Caco-2 (cell line): Measurements from ENCODE around the gene GRIPAP1. TPM values are rescaled to one million over a fixed set of nuclear protein-coding genes. Genes with fewer than 3 reads are reported as not detected.
A peak's percentile ranks its signal among the peaks of the same experiment; 100 is the strongest.

Source experiments
- BruUV-seq: library from RNA; stranded (reverse); fragments of 400-500 nt; replicated peaks from 2 replicates; lab custom pipeline; 2021; lab: Mats Ljungman, UMichigan
- CTCF ChIA-PET: fragments of 300-600 bp; sonication (Branson Sonifier 250); formaldehyde crosslinking; loops from one replicate; lab custom pipeline; 2022; ENCODE audit warnings: antibody characterized with exemption; lab: Charles Lee
- POLR2A ChIA-PET: fragments of 300-600 bp; sonication (Branson Sonifier 250); formaldehyde crosslinking; loops from one replicate; lab custom pipeline; 2022; ENCODE audit warnings: antibody characterized with exemption; lab: Charles Lee
- DNase-seq, 2 experiments: peaks; one replicate each; pipeline versions ENCODE4 v3.0.0 to v3.0.0-alpha.2; 2020 to 2022
- H3K27me3 ChIP-seq: replicated peaks from 2 replicates; pipeline ENCODE4 v1.6.0; 2011; ENCODE audit warnings: low read length; ENCODE audit not compliant: control insufficient read depth, insufficient read depth
- H3K36me3 ChIP-seq: 2 replicates; pipeline ENCODE4 v1.5.1; 2011; ENCODE audit warnings: low read length; ENCODE audit not compliant: control insufficient read depth, insufficient read depth
- H3K4me1 ChIP-seq: fragments of 250-450 bp; sonication (Bioruptor Pico); 2 replicates; pipeline ENCODE4 v1.5.1; 2020; ENCODE audit warnings: mild to moderate bottlenecking
- H3K4me3 ChIP-seq: 2 replicates; pipeline ENCODE4 v1.5.1; 2011; ENCODE audit warnings: low read depth, mild to moderate bottlenecking, control low read depth, low read length
- H3K9me3 ChIP-seq: fragments of 250-450 bp; sonication (Bioruptor Pico); 2 replicates; pipeline ENCODE4 v1.5.1; 2020; ENCODE audit warnings: mild to moderate bottlenecking, moderate library complexity
- H3K27ac Mint-ChIP-seq: one replicate; pipeline ENCODE4 v1.8.0; 2022; ENCODE audit warnings: mixed read lengths; ENCODE audit not compliant: unreplicated experiment
- H3K27me3 Mint-ChIP-seq: one replicate; pipeline ENCODE4 v1.8.0; 2022; ENCODE audit warnings: mixed read lengths; ENCODE audit not compliant: insufficient read depth, unreplicated experiment
- H3K36me3 Mint-ChIP-seq: one replicate; pipeline ENCODE4 v1.8.0; 2022; ENCODE audit warnings: mild to moderate bottlenecking, mixed read lengths; ENCODE audit not compliant: insufficient read depth, unreplicated experiment
- H3K4me1 Mint-ChIP-seq: one replicate; pipeline ENCODE4 v1.8.0; 2022; ENCODE audit warnings: low read depth, mixed read lengths; ENCODE audit not compliant: unreplicated experiment
- H3K4me3 Mint-ChIP-seq: one replicate; pipeline ENCODE4 v1.8.0; 2022; ENCODE audit warnings: mild to moderate bottlenecking, moderate library complexity, mixed read lengths; ENCODE audit not compliant: unreplicated experiment
- H3K9me3 Mint-ChIP-seq: one replicate; pipeline ENCODE4 v1.8.0; 2022; ENCODE audit warnings: mixed read lengths; ENCODE audit not compliant: unreplicated experiment
- CTCF ChIP-seq, 2 experiments: fragments of 200-600 bp in 1 of 2; IDR thresholded peaks; 1 replicate in 1 of 2; 2 replicates in 1 of 2; pipeline versions ENCODE4 v1.5.1 to v1.8.0; 2011 to 2022; ENCODE audit warnings: antibody characterized with exemption in 1 of 2, control low read depth in 1 of 2, inconsistent platforms in 1 of 2, low read depth in 1 of 2, low read length in 1 of 2, mild to moderate bottlenecking in 1 of 2, moderate library complexity in 1 of 2; ENCODE audit not compliant: insufficient read depth in 1 of 2, severe bottlenecking in 1 of 2, unreplicated experiment in 1 of 2
- intact Hi-C: fragments of 100-400 bp; cut with micrococcal nuclease; formaldehyde crosslinking; loops from one replicate; pipeline ENCODE4 v1.10.0; 2022; ENCODE audit not compliant: unreplicated experiment
- total RNA-seq: library from RNA; stranded (reverse); gene quantifications from 2 replicates; pipeline ENCODE4 v1.2.3, GENCODE V29; 2022

Gene GRIPAP1
- total RNA-seq, 1 experiment from 2014 or later = 43.6 TPM

GRCh38 chrX:49041744-49042580 is 39.9 kb upstream of the GRIPAP1 start:
- Histone ChIP-seq H3K9me3 (no peaks in the 10 kb centered on the region), H3K27me3 (no peaks in the 10 kb centered on the region), H3K4me1 (peaks cover 16% of the 10 kb centered on the region), H3K4me3 (peak overlapping the region; percentile 79), H3K36me3 (no peaks in the 10 kb centered on the region)
- Mint-ChIP-seq H3K27ac (peak overlapping the region; percentile 95), H3K36me3 (peaks cover 42% of the 10 kb centered on the region), H3K9me3 (no peaks in the 10 kb centered on the region), H3K4me3 (peak overlapping the region; percentile 88), H3K4me1 (peaks cover 7% of the 10 kb centered on the region), H3K27me3 (no peaks in the 10 kb centered on the region)
- DNase-seq = peak in 1 of 2 experiments; percentile 7
- TF ChIP-seq CTCF (IDR thresholded peaks at IDR 0.05; ENCODE audit: insufficient read depth in 1 of 2, low read depth in 1 of 2, low read length in 1 of 2, severe bottlenecking in 1 of 2, unreplicated experiment in 1 of 2) = no peak
- CTCF ChIA-PET = no interaction called here
- intact Hi-C loops = loop anchor here (2.0 to 10.0 kb wide), 3 partner anchors 63 to 145 kb away; partner anchors contain the start of genes PQBP1 and TIMM17B
- POLR2A ChIA-PET = interaction anchor here (0.5 kb wide), 1 partner anchor 444 kb away, joined by 3 read pairs; no protein-coding TSS in a partner anchor
- BruUV-seq = TSS peak; percentile 55

GRCh38 chrX:49040376-49040955 is 38.4 kb upstream of the GRIPAP1 start:
- Mint-ChIP-seq H3K27ac (peak overlapping the region; percentile 72), H3K36me3 (peaks cover 48% of the 10 kb centered on the region), H3K4me3 (peak overlapping the region; percentile 56), H3K27me3 (no peaks in the 10 kb centered on the region), H3K4me1 (peaks cover 7% of the 10 kb centered on the region), H3K9me3 (no peaks in the 10 kb centered on the region)
- Histone ChIP-seq H3K4me3 (no peak overlapping the region), H3K36me3 (no peaks in the 10 kb centered on the region), H3K27me3 (no peaks in the 10 kb centered on the region), H3K4me1 (peaks cover 16% of the 10 kb centered on the region), H3K9me3 (no peaks in the 10 kb centered on the region)
- CTCF ChIA-PET = interaction anchor here (0.6 to 1.4 kb wide), 2 partner anchors 13 to 872 kb away, joined by 3 to 6 read pairs; no protein-coding TSS in a partner anchor
- DNase-seq = no peak
- intact Hi-C loops = loop anchor here (5.0 to 10.0 kb wide), 2 partner anchors 64 to 143 kb away; partner anchors contain the start of genes PQBP1 and TIMM17B
- no peak for TF ChIP-seq CTCF (IDR thresholded peaks at IDR 0.05; ENCODE audit: insufficient read depth in 1 of 2, low read depth in 1 of 2, low read length in 1 of 2, severe bottlenecking in 1 of 2, unreplicated experiment in 1 of 2)
- BruUV-seq = TSS peak; percentile 61
- POLR2A ChIA-PET = interaction anchor here (0.6 to 1.0 kb wide), 3 partner anchors 38 to 143 kb away, joined by 3 to 4 read pairs (median 3); partner anchors contain the start of genes PQBP1 and TIMM17B
